ENCODE results near the gene PIEZO1.

PIEZO1 gene

GRCh38 chr16:88737298-88738150, 47.5 kb downstream of the PIEZO1 start:
- DNase-seq (ENCODE audit: low spot score) (peak; percentile 61), FAIRE-seq (no peak)

GRCh38 chr16:88736496-88736895, 48.5 kb downstream of the PIEZO1 start:
- FAIRE-seq (no peak), DNase-seq (ENCODE audit: low spot score) (no peak)

GRCh38 chr16:88736088-88736487, 48.9 kb downstream of the PIEZO1 start:
- FAIRE-seq (no peak), DNase-seq (ENCODE audit: low spot score) (no peak)

DNA sequence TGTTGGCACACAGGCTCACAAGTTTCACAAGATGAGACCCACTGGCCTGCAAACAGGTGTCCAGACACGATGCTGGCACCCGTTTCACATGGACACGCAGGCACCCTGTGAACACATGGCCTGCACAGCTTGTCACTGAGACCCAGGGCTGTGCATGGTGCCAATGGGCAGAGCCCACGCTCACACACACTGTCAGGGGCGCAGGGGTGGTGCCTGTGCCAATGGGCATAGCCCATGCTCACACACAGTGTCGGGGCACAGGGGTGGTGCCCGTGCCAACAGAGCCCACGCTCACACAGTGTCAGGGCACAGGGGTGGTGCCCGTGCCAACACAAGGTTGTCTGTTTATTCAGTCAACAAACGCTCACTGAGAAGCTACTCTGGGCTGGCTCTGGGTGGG, 49.4 kb downstream of the PIEZO1 start:
- FAIRE-seq, result no peak
- DNase-seq (ENCODE audit: low spot score), result no peak

DNA sequence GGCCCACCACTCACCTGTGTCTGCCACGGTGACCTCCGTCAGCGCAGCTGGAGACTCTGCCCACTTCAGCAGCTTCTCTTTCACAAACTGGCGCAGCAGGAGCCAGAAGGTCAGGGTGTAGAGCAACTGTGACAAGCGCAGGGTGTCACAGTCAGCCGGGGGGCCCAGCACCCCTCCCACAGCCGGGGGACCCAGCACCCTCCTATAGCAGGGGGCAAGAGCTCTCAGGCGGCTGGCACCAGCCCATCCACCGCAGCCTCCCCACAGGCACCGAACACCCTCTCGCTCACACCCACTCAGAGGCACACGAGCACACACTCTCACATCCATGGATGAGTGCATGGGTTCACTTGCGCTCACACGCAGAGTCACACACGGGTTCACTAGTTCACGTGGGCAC, 49.9 kb downstream of the PIEZO1 start:
- FAIRE-seq, result no peak
- DNase-seq (ENCODE audit: low spot score), result no peak

DNA sequence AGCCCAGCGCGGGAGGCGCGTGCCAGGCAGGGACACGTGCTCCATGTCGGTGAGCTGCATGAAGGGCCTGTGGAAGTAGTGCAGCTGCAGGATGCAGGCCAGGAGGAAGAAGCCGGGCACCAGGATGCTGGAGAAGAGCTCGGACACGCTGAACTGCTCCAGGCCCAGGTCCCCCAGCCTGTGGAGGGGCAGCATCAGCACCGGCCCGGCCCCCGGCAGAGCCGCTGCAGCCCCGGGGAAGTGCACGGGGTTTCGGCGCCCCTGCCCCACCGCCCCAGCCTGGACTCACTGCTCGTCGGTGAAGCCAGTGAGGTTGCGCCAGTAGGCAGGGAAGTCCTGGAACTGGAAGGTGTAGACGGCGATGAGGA, 50.7 kb downstream of the PIEZO1 start:
- DNase-seq (ENCODE audit: low spot score) (no peak), FAIRE-seq (no peak)

DNA sequence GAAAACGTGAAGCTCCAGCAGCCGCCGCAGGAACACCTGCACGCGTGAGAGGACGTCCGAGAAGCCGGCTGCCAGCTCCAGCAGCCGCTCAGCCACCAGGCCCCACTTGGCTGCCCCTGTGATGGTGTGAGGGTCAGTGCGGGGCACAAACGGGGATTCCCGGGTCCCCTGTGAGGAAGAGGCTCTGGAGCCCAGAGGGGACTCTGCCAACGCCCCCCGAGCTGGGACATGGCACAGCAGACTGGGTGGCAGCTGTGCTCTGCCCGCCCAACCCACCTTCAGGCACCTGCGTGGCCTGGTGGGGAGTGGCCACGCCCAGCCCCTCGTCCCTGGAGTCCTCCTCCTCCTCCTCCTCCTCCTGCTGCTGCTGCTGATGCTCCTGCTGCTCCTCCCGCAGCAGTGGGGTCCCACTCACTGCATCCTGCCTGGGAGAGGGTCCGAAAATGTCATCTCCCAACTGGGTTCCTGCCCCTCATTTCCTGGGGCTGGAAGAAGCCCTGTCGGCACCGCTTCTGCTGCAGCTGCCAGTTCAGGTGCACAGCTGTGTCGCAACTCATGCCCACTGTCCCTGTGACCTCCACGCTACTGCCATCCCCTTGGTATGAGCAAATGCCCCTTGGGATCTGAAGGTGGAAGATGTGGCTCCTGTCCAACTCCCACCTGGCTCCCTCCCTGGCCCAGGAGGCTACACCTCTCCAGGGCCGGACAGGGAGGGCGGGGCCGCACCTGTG, 51.2 kb downstream of the PIEZO1 start:
- DNase-seq (ENCODE audit: low spot score) (no peak), FAIRE-seq (no peak)

DNA sequence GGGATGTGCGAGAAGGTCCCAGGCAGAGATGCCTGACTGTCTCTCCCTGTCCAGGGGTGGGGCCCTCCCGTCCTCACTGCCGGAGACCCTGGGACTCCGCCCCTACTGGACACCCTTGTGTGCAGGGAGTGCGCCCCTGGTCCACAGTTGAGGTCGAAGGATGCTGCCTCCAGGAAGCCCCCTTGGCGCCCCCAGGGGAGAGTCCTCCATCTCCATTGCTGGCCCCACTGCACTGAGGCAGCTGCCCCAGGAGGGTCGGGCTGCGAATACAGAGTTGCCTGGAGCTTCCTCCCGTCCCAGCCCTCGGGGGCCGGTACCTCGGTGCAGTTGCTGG, 52.1 kb downstream of the PIEZO1 start:
- no peak for FAIRE-seq

DNA sequence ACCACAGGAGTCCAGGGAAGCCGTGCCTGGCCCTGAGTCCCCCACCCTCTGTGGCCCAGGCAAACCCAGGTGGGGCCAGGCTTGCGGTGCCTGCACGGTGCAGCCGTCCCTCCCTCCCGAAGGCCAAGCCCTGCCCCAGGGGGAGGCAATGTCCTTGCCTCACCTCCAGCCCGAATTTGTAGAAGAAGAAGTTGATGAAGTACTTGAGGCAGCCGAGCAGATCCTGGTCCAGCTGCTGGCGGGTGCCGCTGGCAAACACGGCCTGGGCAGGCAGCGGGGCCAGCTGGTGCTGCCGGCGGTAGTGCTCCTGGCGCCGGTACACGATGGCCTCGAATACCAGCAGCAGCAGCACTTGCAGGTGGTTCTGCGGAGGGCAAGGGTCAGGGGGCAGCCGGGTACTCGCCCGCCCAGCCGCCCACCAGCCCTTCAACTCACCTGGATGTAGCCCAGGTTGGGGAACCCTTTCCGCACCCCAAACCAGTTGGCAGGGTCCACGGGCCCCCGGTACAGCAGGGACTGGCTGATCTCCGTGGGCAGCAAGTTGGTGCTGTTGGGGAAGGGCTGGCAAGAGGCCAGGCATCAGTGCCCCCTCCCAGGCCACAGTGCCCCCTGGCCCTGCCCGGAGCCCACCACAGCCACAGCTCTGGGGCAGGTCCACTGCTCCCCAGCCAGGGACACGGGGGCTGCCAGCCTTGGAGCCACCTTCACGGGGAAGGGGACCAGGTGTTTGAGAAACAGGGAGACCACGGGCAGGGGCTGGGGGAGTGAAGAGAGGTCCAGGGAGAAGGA, 52.7 kb downstream of the PIEZO1 start:
- DNase-seq (ENCODE audit: low spot score) (no peak), FAIRE-seq (no peak)

More for the DNA sequence above, 52.1 kb downstream of the PIEZO1 start:
- DNase-seq (ENCODE audit: low spot score), result no peak

- FAIRE-seq (no peak), DNase-seq (ENCODE audit: low spot score) (no peak)
Measured at GRCh38 chr16:88731699-88732098, 53.3 kb downstream of the PIEZO1 start.

GRCh38 chr16:88730632-88731607, 54.1 kb downstream of the PIEZO1 start:
- FAIRE-seq (no peak), DNase-seq (ENCODE audit: low spot score) (no peak)

GRCh38 chr16:88727871-88728270, 57.1 kb downstream of the PIEZO1 start:
- FAIRE-seq, result no peak
- DNase-seq (ENCODE audit: low spot score), result no peak

DNA sequence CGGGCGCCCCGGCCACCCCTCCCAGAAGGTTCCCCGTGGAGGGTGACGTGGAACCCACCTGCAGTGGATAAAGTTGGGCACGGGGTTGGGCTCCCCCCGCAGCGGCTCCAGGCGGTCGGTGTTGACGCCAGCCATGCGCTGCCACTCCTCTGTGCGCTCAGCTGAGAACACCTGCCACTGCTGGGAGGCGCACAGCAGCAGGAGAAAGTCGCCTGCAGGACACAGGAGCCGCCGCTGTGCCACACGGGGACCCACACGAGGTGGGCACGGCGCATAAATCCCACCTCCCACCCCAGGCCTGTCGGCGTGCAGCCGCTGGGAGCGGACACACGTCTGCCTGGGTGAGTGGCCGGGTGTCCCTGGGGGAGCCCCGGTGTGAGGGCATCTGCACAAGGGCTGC, 58.0 kb downstream of the PIEZO1 start:
- DNase-seq (ENCODE audit: low spot score) (no peak), FAIRE-seq (no peak)

DNA sequence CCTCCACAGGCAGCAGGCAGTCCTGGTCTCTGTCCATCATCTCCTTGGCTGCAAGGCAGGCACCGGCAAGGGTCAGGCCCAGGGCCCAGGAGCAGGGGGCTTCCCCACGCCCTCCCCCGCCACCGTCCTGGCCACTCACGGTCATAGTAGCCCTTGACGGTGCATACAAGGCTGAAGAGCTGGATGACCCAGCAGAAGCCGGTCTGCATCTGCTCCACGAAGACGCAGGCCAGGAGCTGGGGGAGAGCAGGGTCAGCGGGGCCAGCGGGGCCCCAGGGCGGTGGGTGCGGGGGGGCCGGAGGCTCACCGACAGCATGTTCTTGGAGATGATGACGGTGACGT, 58.6 kb downstream of the PIEZO1 start:
- FAIRE-seq, result no peak
- DNase-seq (ENCODE audit: low spot score), result no peak

GRCh38 chr16:88725609-88726407, 59.2 kb downstream of the PIEZO1 start:
- DNase-seq (ENCODE audit: low spot score), result no peak
- no peak for FAIRE-seq

GRCh38 chr16:88724855-88725555, 60.0 kb downstream of the PIEZO1 start:
- FAIRE-seq (no peak), DNase-seq (ENCODE audit: low spot score) (no peak)

DNA sequence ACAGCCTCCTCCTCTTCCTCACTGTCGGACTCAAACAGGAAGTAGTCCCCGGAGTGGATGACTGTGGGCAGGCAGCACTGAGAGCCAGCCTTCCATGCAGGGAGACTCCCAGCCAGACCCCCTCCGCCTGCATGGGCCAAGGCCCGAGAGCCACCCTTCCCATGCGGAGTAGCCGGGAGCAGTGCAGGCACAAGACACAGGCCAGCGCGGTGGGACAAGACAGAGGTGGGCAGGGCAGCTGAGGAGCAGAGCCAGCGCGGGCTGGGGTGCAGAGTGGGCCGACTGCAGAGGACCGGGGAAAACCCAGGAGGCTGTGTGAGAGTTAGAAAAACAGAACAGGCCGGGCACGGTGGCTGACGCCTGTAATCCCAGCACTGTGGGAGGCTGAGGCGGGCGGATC, 61.1 kb downstream of the PIEZO1 start:
- no peak for FAIRE-seq
- no peak for DNase-seq (ENCODE audit: low spot score)

DNA sequence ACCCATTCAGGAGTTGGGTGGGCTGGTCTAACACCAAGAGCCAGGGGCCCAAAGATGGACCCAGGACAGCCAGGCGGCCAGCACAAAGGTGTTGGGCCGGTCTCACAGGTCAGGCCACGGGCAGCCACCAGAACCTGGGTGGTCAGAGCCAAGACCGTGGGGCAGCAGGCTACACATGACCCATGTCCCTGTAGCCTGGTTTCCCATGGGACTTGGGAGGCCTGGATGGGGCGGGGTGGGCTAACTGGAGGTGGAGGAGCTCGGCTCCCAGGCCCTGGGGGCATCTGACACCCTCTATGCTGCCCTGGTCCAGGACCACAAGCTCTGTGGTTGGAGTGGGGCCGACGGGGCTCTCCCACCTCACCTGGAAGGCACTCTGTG, 61.5 kb downstream of the PIEZO1 start:
- no peak for DNase-seq (ENCODE audit: low spot score)
- FAIRE-seq, result no peak

DNA sequence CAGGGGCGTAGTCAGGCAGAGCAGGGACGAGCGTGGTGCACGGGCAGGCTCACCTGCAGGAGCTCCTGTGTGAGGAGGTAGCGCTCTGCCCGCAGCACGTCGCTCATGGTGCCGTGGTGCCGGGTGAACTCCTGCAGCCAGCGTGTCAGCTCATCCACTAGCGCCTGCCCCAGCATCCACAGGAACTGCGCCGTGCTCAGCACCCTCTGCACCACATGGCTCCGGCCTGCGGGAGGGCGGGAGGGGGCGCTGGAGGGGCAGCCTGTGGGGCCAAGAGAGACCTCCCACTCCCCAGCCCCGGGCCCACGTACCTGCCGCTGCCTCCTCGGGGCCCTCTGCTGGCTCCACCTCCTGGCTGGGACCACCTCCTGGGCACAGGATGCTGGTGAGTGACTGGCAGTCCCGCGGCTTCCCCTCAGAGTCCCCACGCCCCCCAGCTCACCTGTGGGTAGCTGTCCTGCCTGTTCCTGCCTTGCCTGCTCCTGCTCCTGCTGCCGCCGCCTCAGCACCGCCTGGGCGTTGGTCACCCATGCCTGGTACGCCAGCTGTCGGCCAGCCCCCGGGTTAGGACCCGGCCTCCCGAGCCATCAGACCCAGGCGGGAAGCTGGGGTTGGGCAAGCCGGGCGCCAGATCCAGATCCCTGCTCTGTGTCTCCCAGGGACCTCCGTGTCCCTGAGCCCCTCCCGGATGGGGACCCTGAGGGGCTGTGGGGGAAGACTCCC, 62.1 kb downstream of the PIEZO1 start:
- FAIRE-seq (no peak), DNase-seq (ENCODE audit: low spot score) (no peak)

Measured in RCC 7860 (cell line).